Activated T-cell treated with anti-CD3 and anti-CD28 coated beads, Interleukin-2, amount 50 U/mL, for 4 hours (primary cell): Measurements from ENCODE around the gene SGPL1. TPM values are rescaled to one million over a fixed set of nuclear protein-coding genes. Genes with fewer than 3 reads are reported as not detected.
"Not testable (repeated sequence)": the region's sequence is repeated elsewhere in the genome, so short reads cannot be mapped to it uniquely, and the experiment has no call there.

Experiments used
- ATAC-seq, 2 donors: fragments of 200-7000 bp; cut with Tn5 transposase; one replicate each; pipeline ENCODE4 v1.10.0; 2021
- DNase-seq: peaks from one replicate; pipeline ENCODE4 v3.0.0-alpha.2; 2020
- H3K27me3 Mint-ChIP-seq: one replicate; pipeline ENCODE4 v1.8.0; 2021; ENCODE audit warnings: low read depth, mixed read lengths
- H3K36me3 Mint-ChIP-seq: one replicate; pipeline ENCODE4 v1.8.0; 2022; ENCODE audit warnings: mixed read lengths; ENCODE audit not compliant: insufficient read depth
- H3K4me1 Mint-ChIP-seq: one replicate; pipeline ENCODE4 v1.8.0; 2021; ENCODE audit warnings: low read depth, mixed read lengths
- H3K4me3 Mint-ChIP-seq: one replicate; pipeline ENCODE4 v1.8.0; 2021; ENCODE audit warnings: mild to moderate bottlenecking, moderate library complexity, mixed read lengths
- H3K9me3 Mint-ChIP-seq: one replicate; pipeline ENCODE4 v1.8.0; 2021; ENCODE audit warnings: mixed read lengths
- total RNA-seq, 3 donors: library from RNA; stranded (reverse); gene quantifications; one replicate each; pipeline ENCODE4 v1.2.1, GENCODE V29; 2021

Gene SGPL1
- total RNA-seq, 3 donors from 2014 or later: 71.3 to 98.9 (median 90.5) TPM

DNA sequence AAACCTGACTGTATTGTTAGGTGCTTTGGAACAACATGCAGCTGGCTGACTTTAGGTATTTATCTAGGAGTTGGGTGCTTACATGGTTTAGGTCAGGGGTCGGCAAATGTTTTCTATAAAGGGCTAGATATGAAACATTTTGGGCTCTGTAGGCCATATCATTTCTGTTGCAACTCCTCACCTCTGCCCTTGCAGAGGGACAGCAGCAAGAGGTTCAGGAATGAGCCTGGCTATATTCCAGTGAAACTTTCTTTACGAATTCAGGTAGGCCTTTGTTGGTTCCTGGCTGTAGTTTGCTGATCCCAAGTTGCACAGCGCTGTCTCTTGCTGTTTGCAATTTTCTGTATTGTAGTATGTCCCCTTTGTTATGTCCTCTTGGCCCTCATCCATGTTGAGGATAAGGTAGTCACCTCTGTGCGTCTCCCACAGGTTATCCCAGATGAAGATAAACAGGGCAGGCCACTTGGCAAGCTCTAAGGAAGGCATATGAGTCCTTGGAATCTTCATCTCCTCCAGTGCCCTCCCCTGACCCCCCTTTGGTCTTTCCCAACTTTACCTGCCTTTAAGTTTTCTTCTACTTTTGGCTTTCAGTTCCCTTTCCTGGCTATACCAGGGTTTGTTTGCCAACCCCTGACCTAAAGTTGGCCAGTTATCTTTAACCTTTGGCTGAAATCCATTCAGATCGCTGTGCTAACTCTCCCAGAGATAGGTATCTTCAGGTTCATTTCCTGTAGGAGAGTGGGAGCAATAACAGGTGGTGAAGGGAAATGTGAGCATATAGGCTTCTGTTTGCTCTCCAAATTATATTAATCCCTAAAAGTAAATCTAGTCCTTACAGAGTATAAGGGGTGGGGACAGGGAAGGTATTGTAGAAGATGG lies 36.1 kb downstream of the SGPL1 start:
- no peak overlapping the region for H3K4me3 Mint-ChIP-seq
- H3K36me3 Mint-ChIP-seq: peaks cover 41% of the 10 kb centered on the region
- H3K4me1 Mint-ChIP-seq: peaks cover 15% of the 10 kb centered on the region
- no peak for DNase-seq
- no peaks in the 10 kb centered on the region for H3K9me3 Mint-ChIP-seq
- no peaks in the 10 kb centered on the region for H3K27me3 Mint-ChIP-seq
- no peak for ATAC-seq

DNA sequence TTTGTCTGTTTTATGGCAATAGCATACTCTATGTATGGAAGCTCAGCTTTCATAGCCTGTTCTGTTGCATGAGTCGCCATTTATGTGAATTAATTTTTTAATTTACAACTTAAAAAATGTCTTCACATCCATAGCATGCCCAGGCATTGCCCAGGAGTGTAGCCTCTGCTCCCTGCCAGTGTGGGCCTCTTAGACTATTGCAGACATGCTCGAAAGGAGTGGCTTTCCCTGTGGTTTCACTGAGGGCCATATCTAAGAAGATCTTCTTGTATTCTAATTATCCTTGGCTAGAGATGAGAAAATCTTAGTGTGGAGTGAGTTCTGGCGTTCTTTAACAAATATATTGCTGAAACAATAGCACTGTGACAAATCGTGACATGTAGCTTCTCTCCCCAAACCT lies 37.3 kb downstream of the SGPL1 start:
- peaks cover 43% of the 10 kb centered on the region for H3K36me3 Mint-ChIP-seq
- no peak overlapping the region for H3K4me3 Mint-ChIP-seq
- ATAC-seq (no peak), DNase-seq (no peak)
- H3K9me3 Mint-ChIP-seq: no peaks in the 10 kb centered on the region
- H3K4me1 Mint-ChIP-seq: peaks cover 11% of the 10 kb centered on the region
- no peaks in the 10 kb centered on the region for H3K27me3 Mint-ChIP-seq

DNA sequence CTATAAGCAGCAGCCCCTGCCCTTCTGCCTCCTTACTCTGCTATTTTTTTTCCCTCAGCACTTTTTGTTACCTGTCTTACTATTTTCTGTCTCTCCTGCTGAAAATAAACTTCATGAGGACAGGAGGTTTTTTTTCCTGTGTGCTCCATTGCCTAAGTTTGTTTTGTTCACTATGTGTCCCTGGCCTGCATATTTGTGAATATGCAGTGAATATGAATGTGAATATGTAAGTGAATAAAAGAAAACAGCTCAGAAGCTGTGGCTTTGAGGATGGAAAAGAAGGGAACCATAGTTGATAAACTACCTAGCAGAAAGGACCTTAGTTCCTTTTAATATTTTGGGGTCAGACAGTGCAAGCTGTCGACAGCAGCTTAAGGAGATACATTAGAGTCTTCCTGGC lies 37.7 kb downstream of the SGPL1 start:
- Mint-ChIP-seq H3K4me3 (no peak overlapping the region), H3K9me3 (no peaks in the 10 kb centered on the region), H3K27me3 (no peaks in the 10 kb centered on the region), H3K36me3 (peaks cover 45% of the 10 kb centered on the region), H3K4me1 (peaks cover 11% of the 10 kb centered on the region)
- ATAC-seq (no peak), DNase-seq (no peak)

DNA sequence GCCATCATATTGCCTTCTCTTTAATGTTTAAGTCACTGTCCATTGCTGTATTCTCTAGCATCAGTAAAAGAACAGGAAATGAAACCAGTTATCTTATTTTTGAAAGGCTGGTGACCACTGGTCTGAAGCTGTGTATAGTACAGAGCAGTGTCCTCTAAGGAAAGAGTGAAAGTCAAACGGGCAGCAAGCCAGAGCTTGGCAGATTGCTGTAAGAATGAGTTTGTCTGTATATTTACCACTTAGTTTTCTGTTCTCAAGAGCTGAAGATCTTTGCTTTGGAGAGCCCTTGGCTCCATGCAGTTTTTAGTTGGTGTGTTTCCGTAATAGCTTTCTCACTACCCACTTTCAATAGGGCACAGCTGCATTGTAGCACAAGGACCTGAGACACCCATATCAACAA lies 40.7 kb downstream of the SGPL1 start:
- ATAC-seq: no peak
- H3K4me3 Mint-ChIP-seq: no peak overlapping the region
- H3K4me1 Mint-ChIP-seq: peaks cover 6% of the 10 kb centered on the region
- DNase-seq: no peak
- H3K9me3 Mint-ChIP-seq: no peaks in the 10 kb centered on the region
- no peaks in the 10 kb centered on the region for H3K27me3 Mint-ChIP-seq
- H3K36me3 Mint-ChIP-seq: peaks cover 52% of the 10 kb centered on the region

DNA sequence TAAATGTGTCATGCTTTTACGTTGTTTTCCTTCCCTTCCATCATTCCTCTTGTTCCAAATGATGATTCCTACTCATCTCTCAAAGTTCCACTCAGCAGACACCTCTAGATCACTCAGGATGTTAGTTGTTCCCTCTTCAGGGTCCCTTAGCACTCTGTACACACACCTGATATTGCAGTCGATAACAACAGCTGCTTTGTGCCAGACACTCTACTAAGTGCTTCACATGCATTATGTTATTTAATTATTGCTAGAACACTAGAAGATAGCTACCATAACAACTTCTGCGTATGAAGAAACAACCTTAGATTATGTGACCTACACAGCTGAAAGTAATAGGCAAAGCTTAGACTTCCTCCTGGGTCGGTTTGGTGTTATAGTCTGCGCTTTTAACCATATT lies 43.0 kb downstream of the SGPL1 start:
- no peaks in the 10 kb centered on the region for H3K27me3 Mint-ChIP-seq
- peaks cover 48% of the 10 kb centered on the region for H3K36me3 Mint-ChIP-seq
- H3K4me3 Mint-ChIP-seq: no peak overlapping the region
- peaks cover 9% of the 10 kb centered on the region for H3K4me1 Mint-ChIP-seq
- no peaks in the 10 kb centered on the region for H3K9me3 Mint-ChIP-seq
- DNase-seq (no peak), ATAC-seq (no peak)

DNA sequence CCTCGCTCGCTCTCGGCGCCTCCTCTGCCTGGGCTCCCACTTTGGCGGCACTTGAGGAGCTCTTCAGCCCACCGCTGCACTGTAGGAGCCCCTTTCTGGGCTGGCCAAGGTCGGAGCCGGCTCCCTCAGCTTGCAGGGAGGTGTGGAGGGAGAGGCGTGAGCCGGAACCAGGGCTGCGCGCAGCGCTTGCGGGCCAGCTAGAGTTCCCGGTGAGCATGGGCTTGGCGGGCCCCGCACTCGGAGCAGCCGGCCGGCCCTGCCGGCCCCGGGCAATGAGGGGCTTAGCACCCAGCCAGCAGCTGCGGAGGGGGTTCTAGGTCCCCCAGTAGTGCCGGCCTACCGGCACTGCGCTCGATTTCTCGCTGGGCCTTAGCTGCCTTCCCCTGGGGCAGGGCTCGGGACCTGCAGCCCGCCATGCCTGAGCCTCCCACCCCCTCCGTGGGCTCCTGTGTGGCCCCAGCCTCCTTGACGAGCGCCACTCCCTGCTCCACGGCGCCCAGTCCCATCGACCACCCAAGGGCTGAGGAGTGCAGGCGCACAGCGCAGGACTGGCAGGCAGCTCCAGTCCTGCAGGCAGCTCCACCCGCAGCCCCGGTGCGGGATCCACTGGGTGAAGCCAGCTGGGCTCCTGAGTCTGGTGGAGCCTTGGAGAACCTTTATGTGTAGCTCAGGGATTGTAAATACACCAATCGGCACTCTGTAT lies 45.9 kb downstream of the SGPL1 start:
- not testable (repeated sequence) for H3K27me3 Mint-ChIP-seq, ATAC-seq, DNase-seq, H3K4me3 Mint-ChIP-seq, H3K9me3 Mint-ChIP-seq, H3K4me1 Mint-ChIP-seq
- H3K36me3 Mint-ChIP-seq: peaks cover 52% of the 10 kb centered on the region

DNA sequence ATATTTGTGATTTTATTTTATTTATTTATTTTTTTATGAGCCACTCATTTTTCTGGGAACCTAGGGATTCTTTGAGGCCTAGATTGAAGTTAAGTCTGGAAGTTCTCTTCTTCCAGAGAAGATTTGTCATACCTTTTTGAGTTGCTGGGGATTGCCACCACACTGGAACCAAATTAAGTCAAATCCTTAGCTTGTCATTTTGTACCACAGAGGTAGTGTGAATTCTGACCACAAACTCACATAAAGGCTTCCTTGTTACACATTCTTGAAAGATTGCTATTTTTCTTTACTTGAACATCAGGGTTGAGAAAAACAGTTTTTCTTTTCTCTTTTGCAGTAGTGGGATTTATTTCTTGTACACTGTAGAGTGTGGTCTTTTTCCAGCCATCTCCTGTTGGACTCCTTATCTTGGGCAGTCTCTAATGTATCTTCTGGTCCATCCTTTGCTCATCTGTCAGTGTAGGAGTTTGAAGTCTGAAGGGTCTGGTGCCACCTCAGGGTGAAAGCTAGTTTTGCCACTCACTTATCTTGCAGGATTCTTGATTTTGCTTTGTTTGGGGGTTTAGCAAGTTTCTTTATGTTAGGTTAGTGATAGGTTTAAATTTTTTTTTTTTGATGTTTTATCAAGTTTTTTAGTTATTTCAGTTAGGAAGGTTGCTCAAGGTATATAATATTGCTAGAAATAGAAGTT lies 47.9 kb downstream of the SGPL1 start:
- ATAC-seq (no peak), DNase-seq (no peak)
- Mint-ChIP-seq H3K4me3 (no peak overlapping the region), H3K36me3 (peaks cover 42% of the 10 kb centered on the region), H3K27me3 (no peaks in the 10 kb centered on the region), H3K4me1 (peaks cover 5% of the 10 kb centered on the region), H3K9me3 (no peaks in the 10 kb centered on the region)

DNA sequence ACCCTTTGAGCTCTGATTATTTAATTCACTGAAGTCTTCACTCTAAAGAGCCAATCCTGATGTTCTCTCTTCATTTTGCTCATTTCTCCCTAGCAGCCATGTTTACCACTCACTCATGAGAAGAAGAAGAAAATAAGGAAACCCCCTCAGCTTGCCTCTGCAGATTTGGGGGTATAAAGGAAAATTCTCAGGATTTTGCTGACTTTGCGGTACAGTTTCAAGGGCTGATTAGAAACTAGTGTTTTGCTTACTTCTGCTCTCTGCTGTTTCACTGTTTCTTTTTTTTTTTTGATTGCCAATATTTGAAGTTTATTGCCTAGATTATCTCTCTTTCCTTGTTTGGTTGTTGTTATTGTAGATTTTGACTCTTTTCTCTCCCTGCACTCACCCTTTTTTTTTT lies 49.2 kb downstream of the SGPL1 start:
- no peak for ATAC-seq
- Mint-ChIP-seq H3K4me3 (no peak overlapping the region), H3K36me3 (peaks cover 38% of the 10 kb centered on the region), H3K27me3 (no peaks in the 10 kb centered on the region), H3K9me3 (no peaks in the 10 kb centered on the region), H3K4me1 (peaks cover 5% of the 10 kb centered on the region)
- DNase-seq: no peak

DNA sequence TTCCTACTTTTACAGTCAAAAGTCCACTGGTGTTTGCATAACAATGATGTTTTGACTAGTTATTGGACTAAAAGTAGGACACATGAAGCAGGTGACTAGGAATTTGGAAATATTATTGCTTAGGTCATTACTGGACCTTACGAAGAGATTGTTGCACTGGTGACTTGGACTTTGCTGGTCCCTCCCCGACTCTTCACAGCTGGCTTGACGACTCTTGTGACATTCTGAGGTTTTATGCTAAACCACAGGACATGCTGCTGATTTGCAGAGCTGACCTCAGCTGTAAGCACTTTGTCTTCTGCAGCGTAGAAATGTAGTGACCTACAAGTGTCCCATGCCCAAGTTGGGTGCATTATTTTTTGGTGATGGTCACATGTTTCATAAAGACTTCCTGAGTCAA lies 50.7 kb downstream of the SGPL1 start:
- peaks cover 5% of the 10 kb centered on the region for H3K4me1 Mint-ChIP-seq
- H3K27me3 Mint-ChIP-seq: no peaks in the 10 kb centered on the region
- DNase-seq (no peak), ATAC-seq (no peak)
- H3K9me3 Mint-ChIP-seq: no peaks in the 10 kb centered on the region
- H3K36me3 Mint-ChIP-seq: peaks cover 32% of the 10 kb centered on the region
- no peak overlapping the region for H3K4me3 Mint-ChIP-seq

DNA sequence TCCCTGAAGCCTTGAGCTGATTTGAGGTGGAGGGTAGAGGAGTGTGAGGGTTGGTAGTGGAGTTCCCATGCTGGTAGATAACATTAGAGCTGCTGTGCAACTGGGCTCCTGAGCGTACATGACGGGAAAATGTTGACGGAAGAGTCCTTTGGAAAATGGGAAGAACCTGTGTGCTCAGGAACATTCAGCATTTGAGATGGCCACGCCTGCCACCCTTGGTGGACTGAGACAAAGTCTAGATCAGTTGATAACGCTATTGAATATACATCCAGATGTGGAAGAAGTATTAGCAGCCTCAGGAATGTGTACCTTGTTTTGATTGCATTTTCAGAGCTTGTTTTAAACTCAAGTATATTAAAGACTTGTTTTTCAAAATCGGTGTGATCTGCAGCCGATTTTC lies 56.5 kb downstream of the SGPL1 start:
- no peaks in the 10 kb centered on the region for H3K9me3 Mint-ChIP-seq
- DNase-seq: no peak

DNA sequence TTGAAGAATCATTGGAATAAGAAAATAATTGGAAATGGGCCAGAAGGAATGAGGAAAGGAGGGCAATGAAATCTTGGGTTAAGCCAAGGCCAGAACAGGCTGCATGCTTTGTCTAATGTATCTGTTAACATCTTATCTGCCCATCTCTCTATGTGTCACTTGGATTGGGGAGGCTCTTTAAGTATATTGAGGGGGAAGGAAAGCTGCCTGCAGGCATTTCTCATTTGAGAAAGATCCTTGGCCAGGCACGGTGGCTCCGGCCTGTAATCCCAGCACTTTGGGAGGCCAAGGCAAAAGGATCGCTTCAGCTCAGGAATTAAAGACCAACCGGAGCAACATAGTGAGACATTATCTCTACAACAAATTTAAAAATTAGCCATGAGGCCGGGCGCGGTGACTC lies 58.3 kb downstream of the SGPL1 start:
- no peaks in the 10 kb centered on the region for H3K4me1 Mint-ChIP-seq
- no peak overlapping the region for H3K4me3 Mint-ChIP-seq
- ATAC-seq (no peak), DNase-seq (no peak)
- no peaks in the 10 kb centered on the region for H3K27me3 Mint-ChIP-seq
- H3K36me3 Mint-ChIP-seq: peaks cover 43% of the 10 kb centered on the region
- H3K9me3 Mint-ChIP-seq: no peaks in the 10 kb centered on the region

More for the DNA sequence above, 56.5 kb downstream of the SGPL1 start:
- H3K36me3 Mint-ChIP-seq: peaks cover 44% of the 10 kb centered on the region
- no peak for ATAC-seq
- H3K4me3 Mint-ChIP-seq: no peak overlapping the region
- no peaks in the 10 kb centered on the region for H3K27me3 Mint-ChIP-seq
- H3K4me1 Mint-ChIP-seq: no peaks in the 10 kb centered on the region

DNA sequence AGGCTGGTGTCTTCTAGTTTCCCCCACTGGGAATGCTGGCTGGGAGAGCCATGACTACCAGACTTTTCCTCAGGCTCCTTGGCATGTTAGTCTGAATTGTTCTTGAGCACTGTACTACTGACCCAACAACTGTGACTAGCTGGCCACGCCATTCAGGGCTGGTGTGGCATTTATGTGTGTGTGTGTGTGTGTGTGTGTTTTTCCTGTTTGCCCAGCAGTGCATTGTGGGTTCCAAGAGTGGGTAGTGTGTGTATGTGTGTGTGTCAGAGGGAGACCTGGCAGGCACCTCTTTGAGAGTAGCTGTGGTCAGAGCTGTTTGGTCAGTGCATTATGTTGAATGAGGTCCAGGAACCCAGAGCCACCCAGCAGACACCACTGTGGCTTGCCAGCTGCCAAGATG lies 63.5 kb downstream of the SGPL1 start:
- H3K9me3 Mint-ChIP-seq: no peaks in the 10 kb centered on the region
- H3K36me3 Mint-ChIP-seq: peaks cover 34% of the 10 kb centered on the region

DNA sequence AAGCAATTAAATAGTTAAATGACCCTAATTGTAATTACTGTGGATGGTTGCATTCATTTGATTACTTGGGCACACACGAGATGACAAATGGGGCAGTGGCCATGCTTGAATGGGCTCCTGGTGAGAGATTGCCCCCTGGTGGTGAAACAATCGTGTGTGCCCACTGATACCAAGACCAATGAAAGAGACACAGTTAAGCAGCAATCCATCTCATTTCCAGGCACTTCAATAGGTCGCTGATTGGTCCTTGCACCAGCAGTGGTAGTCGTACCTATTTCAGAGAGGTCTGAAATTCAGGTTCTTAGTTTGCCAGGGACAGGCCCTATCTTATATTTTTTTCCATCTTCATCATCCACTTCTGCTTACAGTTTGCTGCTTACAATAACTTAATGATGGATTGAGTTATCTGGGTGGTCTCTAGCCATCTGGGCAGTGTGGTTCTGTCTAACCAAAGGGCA lies 64.4 kb downstream of the SGPL1 start:
- Mint-ChIP-seq H3K9me3 (no peaks in the 10 kb centered on the region), H3K36me3 (peaks cover 34% of the 10 kb centered on the region), H3K4me1 (peaks cover 2% of the 10 kb centered on the region), H3K27me3 (no peaks in the 10 kb centered on the region), H3K4me3 (no peak overlapping the region)
- peak; percentile 92 to 93 for ATAC-seq
- peak; percentile 72 for DNase-seq

More for the DNA sequence above, 63.5 kb downstream of the SGPL1 start:
- H3K4me1 Mint-ChIP-seq: peaks cover 2% of the 10 kb centered on the region
- DNase-seq (no peak), ATAC-seq (no peak)
- no peaks in the 10 kb centered on the region for H3K27me3 Mint-ChIP-seq
- H3K4me3 Mint-ChIP-seq: no peak overlapping the region

DNA sequence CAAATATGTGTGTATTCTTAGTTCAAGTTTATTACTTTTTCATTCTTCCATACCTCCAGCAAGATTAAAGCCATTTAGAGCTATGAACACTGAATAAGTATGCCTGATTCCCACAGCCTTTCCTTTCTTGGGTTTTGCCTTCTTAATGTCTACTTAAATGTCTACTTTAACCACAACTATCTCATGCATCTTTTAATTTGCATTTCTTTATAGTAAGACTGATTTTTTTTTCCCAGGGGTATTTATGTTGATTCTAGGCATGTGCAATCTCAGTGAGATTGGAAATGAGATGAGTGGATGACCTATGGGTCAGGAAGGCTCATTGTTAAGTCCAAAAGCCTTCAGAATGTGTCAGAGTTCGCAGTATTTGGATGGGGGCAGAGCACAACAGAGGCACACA lies 69.0 kb downstream of the SGPL1 start:
- Mint-ChIP-seq H3K36me3 (peaks cover 14% of the 10 kb centered on the region), H3K4me1 (peaks cover 10% of the 10 kb centered on the region), H3K4me3 (no peak overlapping the region), H3K9me3 (no peaks in the 10 kb centered on the region), H3K27me3 (no peaks in the 10 kb centered on the region)
- DNase-seq (no peak), ATAC-seq (no peak)
